Suppressor macrophage treated with lipopolysaccharide for 4 hours (primary cell): Measurements from ENCODE around the gene CTBP1.

ENCODE experiments used
- DNase-seq: peaks from one replicate; pipeline ENCODE4 v3.0.0-alpha.2; 2020

Gene CTBP1

GRCh38 chr4:1171311-1172227 lies 77.4 kb downstream of the CTBP1 start:
- peak; percentile 33 for DNase-seq

DNA sequence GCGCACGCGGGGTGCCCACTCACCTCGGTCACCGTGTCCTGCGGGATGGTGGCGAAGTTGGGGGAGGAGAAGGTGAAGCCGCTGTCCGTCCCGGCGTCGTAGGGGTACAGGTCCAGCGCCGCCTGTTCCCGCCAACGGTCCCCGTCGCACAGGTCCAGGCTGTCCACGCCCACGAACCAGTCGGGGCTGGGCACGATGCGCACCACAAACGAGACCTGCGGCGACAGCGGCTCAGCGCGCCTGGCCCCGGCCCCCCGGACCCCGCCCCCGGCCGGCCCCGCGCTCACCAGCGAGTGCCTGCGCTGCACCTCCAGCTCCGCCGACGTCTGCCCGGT lies 78.0 kb downstream of the CTBP1 start:
- DNase-seq, result no peak

- DNase-seq, result no peak
These were observed 78.6 kb downstream of the CTBP1 start for GRCh38 chr4:1170156-1170975.

DNA sequence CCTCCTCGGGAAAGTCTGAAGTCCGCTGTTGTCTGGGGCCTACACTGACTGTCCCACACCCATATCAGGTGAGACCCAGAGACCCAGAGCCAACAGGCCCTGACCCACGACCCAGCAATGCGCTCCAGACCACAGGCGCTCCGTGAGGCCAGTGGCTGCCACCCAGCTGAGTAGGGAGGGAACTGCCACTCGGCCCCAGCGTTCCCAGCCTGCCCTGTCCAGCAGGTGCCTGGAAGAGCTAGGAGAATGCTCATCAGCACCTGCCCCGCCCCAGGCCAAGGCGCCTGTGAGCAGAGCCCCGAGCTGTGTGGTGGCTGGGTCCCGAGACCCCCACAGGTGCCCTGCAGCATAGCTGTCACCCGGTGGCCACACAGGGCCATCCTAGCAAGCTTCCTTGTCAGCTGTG lies 79.2 kb downstream of the CTBP1 start:
- DNase-seq, result no peak

DNA sequence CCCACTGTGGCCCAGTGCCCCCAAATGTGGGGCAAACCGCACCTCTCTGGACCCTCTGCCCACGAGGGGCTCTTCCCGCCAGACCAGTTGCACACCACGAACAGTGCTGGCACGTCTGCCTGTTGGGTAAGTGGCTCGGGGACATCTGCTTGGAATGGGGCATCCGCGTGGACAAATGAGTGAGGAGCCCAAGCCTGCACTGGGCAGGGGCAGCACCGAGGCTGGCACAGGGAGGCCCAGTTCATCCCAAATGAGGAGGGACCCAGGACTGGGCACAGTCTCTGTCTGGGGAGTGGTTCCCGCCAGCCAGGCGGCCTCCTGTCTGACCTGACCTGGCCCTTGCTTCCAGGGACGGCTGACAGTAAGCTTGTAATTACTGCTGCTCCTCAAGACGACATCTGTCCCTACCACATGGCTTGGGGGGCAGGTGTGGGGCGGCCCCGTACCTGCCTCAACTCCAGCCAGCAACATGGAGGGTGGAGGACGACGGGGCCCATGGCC lies 79.7 kb downstream of the CTBP1 start:
- no peak for DNase-seq

- no peak for DNase-seq
These were observed 80.5 kb downstream of the CTBP1 start for GRCh38 chr4:1168191-1169101.

GRCh38 chr4:1167244-1167949 lies 81.5 kb downstream of the CTBP1 start:
- DNase-seq, result peak; percentile 84

- no peak for DNase-seq
These were observed 82.3 kb downstream of the CTBP1 start for GRCh38 chr4:1166509-1167243.

- DNase-seq, result no peak
These were observed 83.9 kb downstream of the CTBP1 start for GRCh38 chr4:1164956-1165545.

GRCh38 chr4:1164444-1164843 lies 84.5 kb downstream of the CTBP1 start:
- DNase-seq, result no peak

DNA sequence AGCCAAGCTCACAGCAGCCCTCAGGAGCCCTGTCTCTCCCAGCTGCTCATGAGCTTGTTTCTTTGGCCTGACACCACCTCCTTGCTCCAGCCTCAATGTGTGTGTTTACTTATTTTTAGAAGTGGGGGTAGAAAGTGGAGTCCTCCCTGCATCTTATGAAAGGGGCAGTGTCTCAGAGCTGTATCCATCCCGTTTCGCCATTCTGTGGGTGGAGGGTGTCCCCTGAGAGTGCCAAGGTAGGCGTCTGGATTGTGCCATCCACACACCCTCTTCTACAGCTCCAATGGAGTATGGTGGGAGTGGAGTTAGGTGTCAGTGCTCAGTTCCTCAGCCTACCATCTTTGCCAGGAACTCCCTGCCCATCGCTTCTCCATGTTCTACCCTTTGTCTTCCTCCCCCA lies 84.9 kb downstream of the CTBP1 start:
- no peak for DNase-seq
